ENCODE results near the gene RNF130.

GRCh38 chr5:180026320-180026719 is 45.2 kb downstream of the RNF130 start:
- TF ChIP-seq CTCF (IDR thresholded peaks at IDR 0.05; ENCODE audit: low read depth, low read length) (no peak), EZH2phosphoT487 (IDR thresholded peaks at IDR 0.05; ENCODE audit: low read depth) (no peak)
